HG03108 (cell line): ENCODE data around the gene LIX1L.
A peak's percentile ranks its signal among the peaks of the same experiment; 100 is the strongest.
"Not testable (repeated sequence)": the region's sequence is repeated elsewhere in the genome, so short reads cannot be mapped to it uniquely, and the experiment has no call there.

ENCODE experiments used
- ATAC-seq: cut with Tn5 transposase; IDR thresholded peaks from one replicate; pipeline ENCODE4 v1.9.1; 2021; ENCODE audit warnings: moderate library complexity; ENCODE audit not compliant: unreplicated experiment

The LIX1L gene

GRCh38 chr1:145937436-145937835 is 20.4 kb downstream of the LIX1L start:
- no peak for ATAC-seq

GRCh38 chr1:145936247-145936646 is 21.6 kb downstream of the LIX1L start:
- no peak for ATAC-seq

GRCh38 chr1:145935708-145936107 is 22.1 kb downstream of the LIX1L start:
- ATAC-seq: no peak

GRCh38 chr1:145932522-145933009 is 25.3 kb downstream of the LIX1L start:
- not testable (repeated sequence) for ATAC-seq

GRCh38 chr1:145927916-145928643 is 29.7 kb downstream of the LIX1L start:
- ATAC-seq: no peak

GRCh38 chr1:145927063-145927886 is 30.5 kb downstream of the LIX1L start, which contains the start of gene RBM8A:
TSS of gene RBM8A (minus strand) at chr1:145927484. CDS start at chr1:145927426, 58 bp downstream.
- ATAC-seq: peak; percentile 97

GRCh38 chr1:145926686-145927062 is 31.1 kb downstream of the LIX1L start:
- no peak for ATAC-seq

- no peak for ATAC-seq
These were observed 35.6 kb downstream of the LIX1L start for GRCh38 chr1:145922266-145922665.

- not testable (repeated sequence) for ATAC-seq
These were observed 37.5 kb downstream of the LIX1L start for GRCh38 chr1:145920297-145920696.

- ATAC-seq: peak; percentile 79
These were observed 38.6 kb downstream of the LIX1L start for GRCh38 chr1:145918992-145919939.

- ATAC-seq: peak; percentile 63
These were observed 39.4 kb downstream of the LIX1L start, which contains the start of gene PEX11B for GRCh38 chr1:145918144-145918991. TSS of gene PEX11B (minus strand) at chr1:145918717. CDS start at chr1:145918688, 29 bp downstream.

GRCh38 chr1:145917595-145917994 is 40.2 kb downstream of the LIX1L start:
- no peak for ATAC-seq

GRCh38 chr1:145916745-145917144 is 41.1 kb downstream of the LIX1L start:
- ATAC-seq: no peak

- no peak for ATAC-seq
These were observed 45.6 kb downstream of the LIX1L start for GRCh38 chr1:145912128-145912641.

- ATAC-seq: no peak
These were observed 49.2 kb downstream of the LIX1L start for GRCh38 chr1:145908653-145909052.

- ATAC-seq: no peak
These were observed 50.7 kb downstream of the LIX1L start for GRCh38 chr1:145906954-145907753.

GRCh38 chr1:145901312-145902021 is 56.4 kb downstream of the LIX1L start:
- no peak for ATAC-seq

GRCh38 chr1:145898756-145899155 is 59.1 kb downstream of the LIX1L start:
- ATAC-seq: no peak
